K562 (cell line): ENCODE results near the gene NAP1L1. TPM values are rescaled to one million over a fixed set of nuclear protein-coding genes. Genes with fewer than 3 reads are reported as not detected.

Experiments used
- ARHGAP35 ChIP-seq: fragments of 450-650 bp; IDR thresholded peaks from 2 replicates; pipeline ENCODE4 v1.6.1; 2018; ENCODE audit not compliant: partially characterized antibody
- SNRNP70 ChIP-seq: fragments of 200-400 bp; formaldehyde crosslinking; optimal IDR thresholded peaks from 2 replicates; pipeline ENCODE3; 2017; ENCODE audit warnings: low read depth, low read length
- SUPT5H ChIP-seq: fragments of 450-650 bp; IDR thresholded peaks from 2 replicates; pipeline ENCODE4 v1.6.1; 2016
- polyA plus RNA-seq, 8 experiments: library from polyadenylated mRNA; depleted of rRNA in 4 of 8; stranded (reverse) in 5 of 8; unstranded in 3 of 8; fragments of >200 nt; fragmentation: Nextera tagmentation in 2 of 8; fragmentation: Illumina TruSeq in 1 of 8; extraction: Ambion mirVana in 2 of 8; extraction: Trizol in 1 of 8; gene quantifications; 2 replicates each; pipeline versions ENCODE4 v1.2.1 to v1.2.3, GENCODE V29; 2011 to 2014; ENCODE audit warnings: inconsistent platforms in 1 of 8, missing spikeins in 1 of 8
- total RNA-seq, 7 experiments: library from RNA; depleted of rRNA in 6 of 7; stranded (reverse); fragments of >200 nt in 6 of 7; fragmentation: Illumina TruSeq in 2 of 7; extraction: Trizol in 2 of 7; gene quantifications; 2 replicates each; pipeline versions ENCODE4 v1.2.1 to v1.2.3, GENCODE V29; 2011 to 2021; ENCODE audit warnings: low replicate concordance in 1 of 7
- TF ChIP-seq, protein P1 (sequence below): fragments of 200-800 bp; sonication (Bioruptor generic); IDR thresholded peaks from 2 replicates; pipeline ENCODE4 v1.6.1; 2016; ENCODE audit warnings: missing genetic modification characterization, missing compliant biosample characterization
- TF ChIP-seq, protein P2 (sequence below): fragments of 200-800 bp; sonication (Bioruptor generic); IDR thresholded peaks from 2 replicates; pipeline ENCODE4 v1.6.1; 2017; ENCODE audit warnings: missing genetic modification characterization, missing compliant biosample characterization

Gene NAP1L1
- total and polyA plus RNA-seq, 9 of the 15 experiments (the other 6 are each of a cell fraction or from before 2014, with no cell fraction given): 287 to 747 (median 450) TPM

DNA sequence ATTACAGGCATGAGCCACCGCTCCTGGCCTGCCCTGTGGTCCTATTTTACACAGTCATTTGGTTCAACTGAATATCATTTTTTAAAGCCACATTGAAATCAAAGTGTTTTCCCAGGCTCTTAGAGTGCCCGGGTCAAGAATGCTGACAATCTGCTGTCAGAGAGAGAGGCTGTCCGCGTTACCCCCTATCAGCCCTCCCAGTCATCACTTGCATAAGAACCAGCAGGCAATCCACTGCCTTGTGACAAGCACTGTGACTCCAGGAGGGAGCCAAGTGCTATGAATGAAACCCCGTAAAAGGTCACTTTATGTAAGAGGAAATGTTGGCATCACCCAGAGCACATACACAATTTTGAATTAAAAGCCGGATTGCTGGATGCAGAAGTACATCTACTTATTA is 66.4 kb downstream of the NAP1L1 start (continued):
- TF ChIP-seq, protein P1, sequence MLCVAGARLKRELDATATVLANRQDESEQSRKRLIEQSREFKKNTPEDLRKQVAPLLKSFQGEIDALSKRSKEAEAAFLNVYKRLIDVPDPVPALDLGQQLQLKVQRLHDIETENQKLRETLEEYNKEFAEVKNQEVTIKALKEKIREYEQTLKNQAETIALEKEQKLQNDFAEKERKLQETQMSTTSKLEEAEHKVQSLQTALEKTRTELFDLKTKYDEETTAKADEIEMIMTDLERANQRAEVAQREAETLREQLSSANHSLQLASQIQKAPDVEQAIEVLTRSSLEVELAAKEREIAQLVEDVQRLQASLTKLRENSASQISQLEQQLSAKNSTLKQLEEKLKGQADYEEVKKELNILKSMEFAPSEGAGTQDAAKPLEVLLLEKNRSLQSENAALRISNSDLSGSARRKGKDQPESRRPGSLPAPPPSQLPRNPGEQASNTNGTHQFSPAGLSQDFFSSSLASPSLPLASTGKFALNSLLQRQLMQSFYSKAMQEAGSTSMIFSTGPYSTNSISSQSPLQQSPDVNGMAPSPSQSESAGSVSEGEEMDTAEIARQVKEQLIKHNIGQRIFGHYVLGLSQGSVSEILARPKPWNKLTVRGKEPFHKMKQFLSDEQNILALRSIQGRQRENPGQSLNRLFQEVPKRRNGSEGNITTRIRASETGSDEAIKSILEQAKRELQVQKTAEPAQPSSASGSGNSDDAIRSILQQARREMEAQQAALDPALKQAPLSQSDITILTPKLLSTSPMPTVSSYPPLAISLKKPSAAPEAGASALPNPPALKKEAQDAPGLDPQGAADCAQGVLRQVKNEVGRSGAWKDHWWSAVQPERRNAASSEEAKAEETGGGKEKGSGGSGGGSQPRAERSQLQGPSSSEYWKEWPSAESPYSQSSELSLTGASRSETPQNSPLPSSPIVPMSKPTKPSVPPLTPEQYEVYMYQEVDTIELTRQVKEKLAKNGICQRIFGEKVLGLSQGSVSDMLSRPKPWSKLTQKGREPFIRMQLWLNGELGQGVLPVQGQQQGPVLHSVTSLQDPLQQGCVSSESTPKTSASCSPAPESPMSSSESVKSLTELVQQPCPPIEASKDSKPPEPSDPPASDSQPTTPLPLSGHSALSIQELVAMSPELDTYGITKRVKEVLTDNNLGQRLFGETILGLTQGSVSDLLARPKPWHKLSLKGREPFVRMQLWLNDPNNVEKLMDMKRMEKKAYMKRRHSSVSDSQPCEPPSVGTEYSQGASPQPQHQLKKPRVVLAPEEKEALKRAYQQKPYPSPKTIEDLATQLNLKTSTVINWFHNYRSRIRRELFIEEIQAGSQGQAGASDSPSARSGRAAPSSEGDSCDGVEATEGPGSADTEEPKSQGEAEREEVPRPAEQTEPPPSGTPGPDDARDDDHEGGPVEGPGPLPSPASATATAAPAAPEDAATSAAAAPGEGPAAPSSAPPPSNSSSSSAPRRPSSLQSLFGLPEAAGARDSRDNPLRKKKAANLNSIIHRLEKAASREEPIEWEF: no peak
- TF ChIP-seq, protein P2, sequence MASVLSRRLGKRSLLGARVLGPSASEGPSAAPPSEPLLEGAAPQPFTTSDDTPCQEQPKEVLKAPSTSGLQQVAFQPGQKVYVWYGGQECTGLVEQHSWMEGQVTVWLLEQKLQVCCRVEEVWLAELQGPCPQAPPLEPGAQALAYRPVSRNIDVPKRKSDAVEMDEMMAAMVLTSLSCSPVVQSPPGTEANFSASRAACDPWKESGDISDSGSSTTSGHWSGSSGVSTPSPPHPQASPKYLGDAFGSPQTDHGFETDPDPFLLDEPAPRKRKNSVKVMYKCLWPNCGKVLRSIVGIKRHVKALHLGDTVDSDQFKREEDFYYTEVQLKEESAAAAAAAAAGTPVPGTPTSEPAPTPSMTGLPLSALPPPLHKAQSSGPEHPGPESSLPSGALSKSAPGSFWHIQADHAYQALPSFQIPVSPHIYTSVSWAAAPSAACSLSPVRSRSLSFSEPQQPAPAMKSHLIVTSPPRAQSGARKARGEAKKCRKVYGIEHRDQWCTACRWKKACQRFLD (CRISPR knock-in tag): no peak
- no peak for TF ChIP-seq ARHGAP35
- TF ChIP-seq SUPT5H: no peak
- no peak for TF ChIP-seq SNRNP70
